DOHH2 (cell line): ENCODE data around the gene RNU6-7.

ENCODE experiments used
- H3F3A ChIP-seq: fragments of 200-600 bp; sonication (generic), shearing (Covaris generic); 2 replicates; pipeline ENCODE4 v1.6.0; 2016; ENCODE audit warnings: antibody characterized with exemption, mild to moderate bottlenecking; ENCODE audit not compliant: control insufficient read depth, insufficient read depth
- H3K27ac ChIP-seq: fragments of 200-600 bp; sonication (generic); 2 replicates; pipeline ENCODE4 v1.5.1; 2014; ENCODE audit warnings: low read depth, mild to moderate bottlenecking, low read length, moderate library complexity
- H3K27me3 ChIP-seq: fragments of 200-600 bp; sonication (generic); 2 replicates; pipeline ENCODE4 v1.6.1; 2014; ENCODE audit warnings: mild to moderate bottlenecking, low read length, mixed read lengths; ENCODE audit not compliant: control insufficient read depth
- H3K36me3 ChIP-seq: fragments of 200-600 bp; sonication (generic); 2 replicates; pipeline ENCODE4 v1.6.1; 2014; ENCODE audit warnings: mild to moderate bottlenecking, low read length, moderate library complexity, mixed read lengths; ENCODE audit not compliant: control insufficient read depth
- H3K4me1 ChIP-seq: fragments of 200-600 bp; sonication (generic); 2 replicates; pipeline ENCODE4 v1.6.1; 2014; ENCODE audit warnings: mild to moderate bottlenecking, low read length, mixed read lengths; ENCODE audit not compliant: control insufficient read depth
- H3K4me2 ChIP-seq: fragments of 200-600 bp; sonication (generic); 2 replicates; pipeline ENCODE4 v1.6.0; 2014; ENCODE audit warnings: mild to moderate bottlenecking, low read length, moderate library complexity
- H3K4me3 ChIP-seq: fragments of 200-600 bp; sonication (generic); 2 replicates; pipeline ENCODE4 v1.5.1; 2014; ENCODE audit warnings: mild to moderate bottlenecking, low read length, mixed read lengths
- H3K79me2 ChIP-seq: fragments of 200-600 bp; sonication (generic); 2 replicates; pipeline ENCODE4 v1.6.1; 2014; ENCODE audit warnings: mild to moderate bottlenecking, low read length, mixed read lengths; ENCODE audit not compliant: control insufficient read depth
- H3K9me2 ChIP-seq: fragments of 200-600 bp; sonication (generic); replicated peaks from 2 replicates; pipeline ENCODE4 v1.6.1; 2014; ENCODE audit warnings: mild to moderate bottlenecking, low read length, mixed read lengths; ENCODE audit not compliant: control insufficient read depth
- H3K9me3 ChIP-seq: fragments of 200-600 bp; sonication (generic); 2 replicates; pipeline ENCODE4 v1.6.1; 2014; ENCODE audit warnings: antibody characterized with exemption, low read length, mixed read lengths; ENCODE audit not compliant: control insufficient read depth, insufficient read depth
- H4K20me1 ChIP-seq: fragments of 200-600 bp; sonication (generic); 2 replicates; pipeline ENCODE4 v1.6.0; 2014; ENCODE audit warnings: low read depth, mild to moderate bottlenecking, antibody characterized with exemption, low read length, moderate library complexity; ENCODE audit not compliant: control insufficient read depth, insufficient read depth
- CTCF ChIP-seq: fragments of 200-600 bp; sonication (generic); IDR thresholded peaks from one replicate; pipeline ENCODE4 v1.5.1; 2014; ENCODE audit warnings: antibody characterized with exemption, mild to moderate bottlenecking, low read depth, low read length; ENCODE audit not compliant: poor library complexity, severe bottlenecking
- EZH2phosphoT487 ChIP-seq: fragments of 200-600 bp; sonication (generic); IDR thresholded peaks from 2 replicates; pipeline ENCODE4 v1.6.1; 2017; ENCODE audit warnings: borderline replicate concordance, mild to moderate bottlenecking, antibody characterized with exemption, low read length, moderate library complexity, mixed read lengths

Gene RNU6-7

GRCh38 chr14:32200368-32201192 lies 1.3 kb upstream of the RNU6-7 start:
- Histone ChIP-seq H3K9me2 (no peaks in the 10 kb centered on the region), H3K27me3 (peaks cover 21% of the 10 kb centered on the region), H3F3A (peaks cover 13% of the 10 kb centered on the region), H3K4me1 (peaks cover 30% of the 10 kb centered on the region), H3K4me2 (peak overlapping the region; percentile 86), H3K9me3 (no peaks in the 10 kb centered on the region), H3K27ac (no peak overlapping the region), H3K79me2 (no peaks in the 10 kb centered on the region), H4K20me1 (no peaks in the 10 kb centered on the region), H3K4me3 (peak overlapping the region; percentile 92), H3K36me3 (no peaks in the 10 kb centered on the region)
- TF ChIP-seq CTCF, result no peak
- TF ChIP-seq EZH2phosphoT487, result no peak

GRCh38 chr14:32201193-32201815 lies 541 bp upstream of the RNU6-7 start:
- Histone ChIP-seq H3K4me2 (peak overlapping the region; percentile 86), H3K27me3 (peaks cover 23% of the 10 kb centered on the region), H3K27ac (no peak overlapping the region)

GRCh38 chr14:32202491-32202997 lies 699 bp downstream of the RNU6-7 start:
- H3K27ac ChIP-seq, result no peak overlapping the region
- H4K20me1 ChIP-seq, result no peaks in the 10 kb centered on the region

More at GRCh38 chr14:32201193-32201815, 541 bp upstream of the RNU6-7 start:
- Histone ChIP-seq H3K4me1 (peaks cover 38% of the 10 kb centered on the region), H3K9me2 (no peaks in the 10 kb centered on the region), H4K20me1 (no peaks in the 10 kb centered on the region), H3K4me3 (peak overlapping the region; percentile 92), H3K79me2 (no peaks in the 10 kb centered on the region), H3F3A (peaks cover 13% of the 10 kb centered on the region), H3K9me3 (no peaks in the 10 kb centered on the region), H3K36me3 (no peaks in the 10 kb centered on the region)
- TF ChIP-seq EZH2phosphoT487 (no peak), CTCF (no peak)

More at GRCh38 chr14:32202491-32202997, 699 bp downstream of the RNU6-7 start:
- Histone ChIP-seq H3K4me3 (peak overlapping the region; percentile 92), H3F3A (peaks cover 13% of the 10 kb centered on the region), H3K9me2 (no peaks in the 10 kb centered on the region), H3K79me2 (no peaks in the 10 kb centered on the region), H3K36me3 (no peaks in the 10 kb centered on the region), H3K4me2 (peak overlapping the region; percentile 86), H3K27me3 (peaks cover 34% of the 10 kb centered on the region), H3K9me3 (no peaks in the 10 kb centered on the region), H3K4me1 (peaks cover 41% of the 10 kb centered on the region)
- TF ChIP-seq EZH2phosphoT487, result no peak
- no peak for TF ChIP-seq CTCF
